Measurements from ENCODE around the gene ASB1. TPM values are rescaled to one million over a fixed set of nuclear protein-coding genes. Genes with fewer than 3 reads are reported as not detected.
A peak's percentile ranks its signal among the peaks of the same experiment; 100 is the strongest.

The ASB1 gene
- total RNA-seq, 2 donors from 2014 or later: 20.1 to 22.1 TPM

- intact Hi-C loops (cut with DNase I, micrococcal nuclease): no loop called here
- ATAC-seq (no peak), DNase-seq (no peak)
These were observed 56.3 kb downstream of the ASB1 start for GRCh38 chr2:238483021-238483420.

- DNase-seq (no peak), ATAC-seq (no peak)
- intact Hi-C loops (cut with DNase I, micrococcal nuclease): no loop called here
These were observed 56.9 kb downstream of the ASB1 start for GRCh38 chr2:238483656-238484055.

- intact Hi-C loops (cut with DNase I, micrococcal nuclease): no loop called here
- no peak for DNase-seq
- no peak for ATAC-seq
These were observed 58.1 kb downstream of the ASB1 start for GRCh38 chr2:238484522-238485452.

GRCh38 chr2:238486123-238486848 lies 59.6 kb downstream of the ASB1 start:
- DNase-seq (no peak), ATAC-seq (no peak)
- intact Hi-C loops (cut with DNase I, micrococcal nuclease): no loop called here

- ATAC-seq: no peak
- no peak for DNase-seq
These were observed 60.4 kb downstream of the ASB1 start for GRCh38 chr2:238487134-238487533.

GRCh38 chr2:238487652-238488346 lies 61.1 kb downstream of the ASB1 start:
- intact Hi-C loops (cut with DNase I, micrococcal nuclease): no loop called here
- DNase-seq (no peak), ATAC-seq (no peak)

More at GRCh38 chr2:238487134-238487533, 60.4 kb downstream of the ASB1 start:
- intact Hi-C loops (cut with DNase I, micrococcal nuclease): no loop called here

- intact Hi-C loops (cut with DNase I, micrococcal nuclease): no loop called here
- ATAC-seq: no peak
- DNase-seq: no peak
These were observed 61.7 kb downstream of the ASB1 start for GRCh38 chr2:238488347-238488826.

- intact Hi-C loops (cut with DNase I, micrococcal nuclease): no loop called here
- ATAC-seq: no peak
- DNase-seq: no peak
These were observed 62.7 kb downstream of the ASB1 start for GRCh38 chr2:238489431-238489830.

- intact Hi-C loops (cut with DNase I, micrococcal nuclease): no loop called here
- DNase-seq (no peak), ATAC-seq (no peak)
These were observed 63.2 kb downstream of the ASB1 start for GRCh38 chr2:238489896-238490295.

- DNase-seq (no peak), ATAC-seq (no peak)
- intact Hi-C loops (cut with DNase I, micrococcal nuclease): no loop called here
These were observed 66.1 kb downstream of the ASB1 start for GRCh38 chr2:238492840-238493239.

GRCh38 chr2:238493411-238493810 lies 66.7 kb downstream of the ASB1 start:
- intact Hi-C loops (cut with DNase I, micrococcal nuclease): no loop called here
- DNase-seq (no peak), ATAC-seq (no peak)

- ATAC-seq: peak; percentile 96
- peak in 1 of 2 donors; percentile 12 for DNase-seq
- intact Hi-C loops (cut with DNase I, micrococcal nuclease): no loop called here
These were observed 67.3 kb downstream of the ASB1 start for GRCh38 chr2:238493880-238494572.

GRCh38 chr2:238494573-238494961 lies 67.8 kb downstream of the ASB1 start:
- no peak for DNase-seq
- ATAC-seq: no peak
- intact Hi-C loops (cut with DNase I, micrococcal nuclease): no loop called here

- no peak for ATAC-seq
- intact Hi-C loops (cut with DNase I, micrococcal nuclease): no loop called here
- DNase-seq: no peak
These were observed 68.7 kb downstream of the ASB1 start for GRCh38 chr2:238495422-238495821.

GRCh38 chr2:238496756-238497609 lies 70.3 kb downstream of the ASB1 start:
- ATAC-seq (no peak), DNase-seq (no peak)
- intact Hi-C loops (cut with DNase I, micrococcal nuclease): no loop called here

- DNase-seq (no peak), ATAC-seq (no peak)
- intact Hi-C loops (cut with DNase I, micrococcal nuclease): no loop called here
These were observed 70.9 kb downstream of the ASB1 start for GRCh38 chr2:238497610-238498005.

GRCh38 chr2:238498188-238498587 lies 71.5 kb downstream of the ASB1 start:
- DNase-seq (no peak), ATAC-seq (no peak)
- intact Hi-C loops (cut with DNase I, micrococcal nuclease): no loop called here

- DNase-seq (no peak), ATAC-seq (no peak)
- intact Hi-C loops (cut with DNase I, micrococcal nuclease): no loop called here
These were observed 72.1 kb downstream of the ASB1 start for GRCh38 chr2:238498691-238499295.

Measured in left colon (tissue), 2 donors.